Activated naive CD8-positive, alpha-beta T cell treated with anti-CD3 and anti-CD28 coated beads, Interleukin-2, amount 10 ng/mL, durations not matched to agents 7 days and 5 days (primary cell): ENCODE measurements around the gene GPR137B. TPM values are rescaled to one million over a fixed set of nuclear protein-coding genes. Genes with fewer than 3 reads are reported as not detected.

Experiments
- total RNA-seq, 2 experiments: library from RNA; stranded (reverse); gene quantifications; one replicate each; pipeline ENCODE4 v1.2.3, GENCODE V29; 2021

Gene GPR137B
- total RNA-seq, 2 experiments from 2014 or later, result 8.8 to 9.3 TPM

Other genes starting within 250 kb of the GPR137B start
- under 1 TPM; 0.14 to 0.19 TPM for gene NID1, start 77.4 kb upstream of the GPR137B start, total RNA-seq
- gene ERO1B, start 139.4 kb downstream of the GPR137B start, total RNA-seq, result 1 to 10 TPM; 8.9 to 9.3 TPM